NOMO-1 treated with dmso at 0.1 percent for 144 hours (cell line): ENCODE measurements around the gene ENDOU.

Source experiments
- DNase-seq: peaks from one replicate; lab custom pipeline; 2025; ENCODE audit not compliant: unreplicated experiment; lab: John Stamatoyannopoulos, UW

The ENDOU gene

DNA sequence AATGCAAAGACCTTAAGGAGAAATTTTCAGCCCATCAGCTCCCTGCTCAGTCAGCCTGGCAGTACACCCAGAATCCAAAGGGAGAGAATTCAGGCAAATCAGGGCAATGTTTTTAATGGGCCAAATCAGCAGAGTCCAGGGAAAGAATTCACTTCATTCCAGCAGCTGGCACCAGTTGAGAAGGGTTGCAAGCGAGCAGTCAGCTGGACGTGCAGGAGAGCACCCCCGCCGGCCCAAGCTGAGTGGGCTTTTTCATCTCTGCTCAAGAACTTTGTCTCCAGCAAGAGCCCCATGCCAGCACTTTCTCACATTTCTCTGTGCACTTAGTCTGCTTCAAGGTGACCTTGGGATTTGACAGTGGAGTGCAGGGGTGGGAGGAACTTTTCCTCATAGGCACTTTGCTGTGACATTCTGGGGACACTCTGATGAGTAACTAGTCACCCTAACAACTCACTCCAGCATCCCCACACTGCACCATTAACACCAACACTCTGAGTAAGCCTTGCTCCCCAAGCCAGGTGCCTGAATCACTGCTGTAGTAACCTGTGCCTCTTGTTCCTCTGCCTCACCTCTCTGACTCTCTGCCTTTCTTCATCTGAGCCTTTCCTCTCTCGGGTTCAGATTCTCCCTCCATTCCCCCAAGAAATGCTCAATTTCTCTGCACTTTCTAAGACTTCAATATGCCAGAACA, 2.2 kb downstream of the ENDOU start:
- no peak for DNase-seq

GRCh38 chr12:47722136-47722834, 3.0 kb downstream of the ENDOU start:
- no peak for DNase-seq

DNA sequence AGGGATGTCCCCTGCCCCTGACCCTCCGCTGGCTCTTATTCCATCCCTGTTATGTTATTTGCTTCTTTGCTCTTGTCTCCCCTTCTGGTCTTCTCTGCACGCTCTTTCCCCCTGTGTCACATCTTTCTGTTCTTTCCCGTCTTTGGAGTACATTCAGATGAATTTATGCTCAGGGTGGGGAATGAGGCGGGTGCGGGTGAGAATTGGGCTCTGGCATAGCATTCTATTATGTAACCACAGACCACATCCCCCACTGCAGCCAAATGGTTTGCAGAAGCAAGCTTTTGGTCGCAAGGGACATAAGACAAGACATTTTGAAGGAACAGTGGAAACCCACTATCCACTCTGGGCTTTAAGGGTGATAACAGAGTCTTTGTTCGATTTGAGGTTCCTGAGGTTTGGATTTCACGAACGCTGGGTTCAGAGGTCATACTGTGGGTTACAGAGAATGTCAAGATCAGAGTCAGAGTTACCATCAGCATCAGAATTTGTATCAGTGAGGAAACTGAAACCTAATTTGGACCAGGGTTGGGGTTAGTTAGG, 3.8 kb downstream of the ENDOU start:
- no peak for DNase-seq

GRCh38 chr12:47718531-47718930, 6.8 kb downstream of the ENDOU start:
- DNase-seq, result no peak

DNA sequence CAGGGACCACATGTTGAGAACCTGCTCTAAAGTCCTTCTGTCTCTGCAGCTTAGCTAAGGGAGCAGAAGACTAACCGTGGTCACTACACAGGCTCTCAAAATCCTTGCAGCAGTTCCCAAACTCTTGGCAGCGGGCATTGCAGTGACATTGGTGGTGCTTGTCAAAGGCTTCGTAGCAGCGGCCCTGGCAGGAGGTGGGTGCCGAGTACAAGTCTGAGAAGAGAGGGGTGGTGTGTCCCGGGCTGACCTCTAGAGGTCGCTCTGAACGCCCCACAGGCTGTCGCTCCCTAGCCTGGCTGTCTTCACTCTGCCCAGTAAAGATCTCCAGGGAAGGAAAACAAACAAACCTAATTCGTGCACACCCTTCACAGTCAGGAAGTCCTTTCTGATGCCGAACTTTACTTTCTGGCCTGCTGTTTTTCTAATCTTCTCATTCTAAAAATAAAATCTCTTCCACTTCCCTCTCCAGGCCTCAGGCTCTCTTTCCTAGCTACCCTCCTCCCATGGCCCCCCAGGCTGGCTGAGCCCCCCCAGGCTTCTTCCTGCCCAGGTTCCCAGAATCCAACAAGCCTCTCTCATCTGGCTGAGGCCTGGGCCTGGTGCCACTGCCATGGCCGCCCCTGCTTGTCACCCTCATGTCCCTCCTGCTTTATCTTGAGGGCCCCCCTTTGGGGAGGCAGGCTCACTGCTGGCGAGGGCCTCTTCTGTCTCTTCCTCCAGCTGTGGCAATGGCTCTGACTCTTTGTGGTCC, 7.7 kb downstream of the ENDOU start:
- DNase-seq, result peak; percentile 34

DNA sequence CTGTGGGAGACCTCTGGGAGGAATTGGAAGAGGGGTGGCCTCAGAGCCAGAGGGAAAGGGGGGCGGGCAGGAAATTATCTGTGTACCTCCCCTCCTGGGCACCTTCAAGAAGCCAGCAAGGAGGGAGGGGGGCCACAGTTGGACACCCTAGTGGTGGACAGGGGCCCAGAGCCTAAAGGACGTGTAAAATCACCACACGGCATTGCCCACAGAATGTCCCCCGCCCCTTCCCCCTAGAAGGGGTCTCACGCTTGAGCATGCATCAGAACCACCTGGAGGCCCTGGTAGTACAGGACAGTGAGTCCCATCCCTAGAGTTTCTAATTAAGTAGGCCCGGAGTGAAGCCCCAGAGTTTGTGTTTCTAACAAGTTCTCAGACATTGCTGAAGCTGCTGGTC, 8.2 kb downstream of the ENDOU start:
- DNase-seq, result no peak

DNA sequence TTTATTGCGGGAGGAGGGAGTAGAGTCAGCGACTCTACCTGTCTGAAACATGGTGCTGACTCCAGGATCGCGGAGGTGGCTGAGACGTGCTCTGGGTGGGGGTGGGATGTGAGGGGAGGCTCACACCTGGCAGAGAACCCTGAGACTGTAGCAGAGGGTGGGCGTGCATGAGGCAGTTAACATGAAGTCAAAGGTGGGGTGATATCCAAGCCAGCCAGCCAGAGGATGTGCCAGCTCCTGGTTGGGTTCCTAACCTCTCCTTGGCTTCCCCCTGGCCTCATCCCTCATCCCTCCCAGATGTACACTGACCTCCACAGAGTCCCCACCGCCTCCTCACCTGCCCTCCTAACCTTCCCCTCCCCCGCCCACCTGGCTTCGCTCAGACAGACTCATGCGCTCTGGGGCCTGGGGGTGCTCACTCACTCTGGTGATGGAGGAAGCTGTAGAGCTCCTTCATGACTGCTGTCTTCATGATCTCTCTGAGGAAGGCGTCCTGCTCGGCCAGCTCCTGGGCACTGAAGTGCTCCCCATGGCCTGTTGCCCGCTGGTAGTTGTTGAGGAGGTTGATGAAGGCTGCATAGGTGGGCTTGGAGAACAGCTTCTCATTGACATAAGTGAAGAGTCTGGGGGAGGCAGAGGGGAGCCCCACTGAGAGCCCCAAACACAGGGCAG, 9.3 kb downstream of the ENDOU start:
- no peak for DNase-seq

GRCh38 chr12:47715393-47715876, 9.9 kb downstream of the ENDOU start:
- DNase-seq, result peak; percentile 46

GRCh38 chr12:47714826-47715386, 10.4 kb downstream of the ENDOU start:
- DNase-seq, result no peak

- no peak for DNase-seq
Observed at GRCh38 chr12:47712171-47712570, 13.1 kb downstream of the ENDOU start.

GRCh38 chr12:47711448-47711847, 13.8 kb downstream of the ENDOU start:
- no peak for DNase-seq

DNA sequence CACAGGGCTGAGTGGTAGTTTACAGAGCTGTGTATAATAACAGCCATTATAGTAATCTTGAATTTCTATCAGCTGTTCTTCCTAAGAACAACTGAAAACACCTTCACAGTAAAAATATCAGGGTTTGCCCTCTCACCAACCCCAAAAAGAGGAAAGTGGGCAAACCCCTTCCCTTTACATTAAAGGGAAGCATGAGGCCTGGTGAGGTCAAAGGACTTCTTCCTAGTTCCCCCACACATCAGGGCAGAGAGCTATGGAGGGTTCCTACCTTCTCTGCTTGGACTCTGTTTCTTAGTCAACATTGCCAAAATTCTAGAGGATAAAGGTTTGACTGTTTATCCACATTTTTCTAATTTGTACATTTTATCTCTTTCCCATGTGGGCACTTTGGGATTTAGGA, 15.0 kb downstream of the ENDOU start:
- no peak for DNase-seq

- DNase-seq, result peak; percentile 55
Observed at GRCh38 chr12:47709671-47710070, 15.6 kb downstream of the ENDOU start.

- DNase-seq, result no peak
Observed at GRCh38 chr12:47709237-47709636, 16.1 kb downstream of the ENDOU start.

- no peak for DNase-seq
Observed at GRCh38 chr12:47707905-47708543, 17.3 kb downstream of the ENDOU start.

GRCh38 chr12:47707355-47707754, 17.9 kb downstream of the ENDOU start:
- DNase-seq, result no peak

- DNase-seq, result peak; percentile 93
Observed at GRCh38 chr12:47705566-47706425, 19.5 kb downstream of the ENDOU start, which contains the start of gene RPAP3. Gene RPAP3, minus strand, starts transcription at chr12:47706030. Its CDS starts 3,190 bp downstream, at chr12:47702840.

DNA sequence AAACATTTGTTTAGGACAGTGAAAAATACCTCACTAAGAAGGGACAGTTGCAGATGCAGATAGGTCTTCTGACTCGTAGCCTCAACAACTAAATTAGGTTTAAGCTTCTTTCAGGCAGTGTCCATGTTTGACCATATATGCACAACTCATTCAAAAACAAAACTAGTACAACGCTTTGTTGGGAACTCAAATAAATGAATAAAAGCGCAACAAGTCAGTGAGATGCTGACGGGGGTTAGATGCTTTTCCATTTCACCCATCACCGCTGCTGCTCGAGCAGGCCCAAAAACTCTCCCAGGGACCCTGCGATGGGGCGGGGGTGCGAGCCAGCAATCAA, 20.1 kb downstream of the ENDOU start:
- no peak for DNase-seq

DNA sequence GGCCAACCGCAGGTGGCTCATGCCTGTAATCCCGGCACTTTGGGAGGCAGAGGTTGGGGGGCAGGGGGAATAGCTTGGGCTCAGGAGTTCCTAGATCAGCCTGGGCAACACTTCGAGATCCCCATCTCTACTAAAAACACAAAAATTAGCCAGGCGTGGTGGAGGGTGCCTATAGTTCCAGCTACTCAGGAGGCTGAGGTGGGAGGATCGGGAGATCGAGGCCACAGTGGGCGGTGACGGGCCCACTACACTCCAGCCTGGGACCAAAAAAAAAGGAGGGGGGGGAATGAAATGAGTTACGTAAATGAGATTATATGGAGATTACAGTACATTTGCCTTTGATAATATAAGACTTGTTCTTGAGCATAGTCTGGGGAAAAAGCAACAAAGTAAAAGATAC, 20.6 kb downstream of the ENDOU start:
- DNase-seq, result no peak
